Inferior parietal cortex (tissue), 1 donor: Measurements from ENCODE around the gene KIF3C.
"Not testable (repeated sequence)": the region's sequence is repeated elsewhere in the genome, so short reads cannot be mapped to it uniquely, and the experiment has no call there.

Experiments
- DNase-seq: peaks from one replicate; pipeline ENCODE4 v3.0.0-alpha.2; 2016; ENCODE audit errors: extremely low spot score

The KIF3C gene

GRCh38 chr2:25960920-25961319 is 21.4 kb downstream of the KIF3C start:
- DNase-seq: no peak

- DNase-seq: no peak
Observed at GRCh38 chr2:25960396-25960795, 21.9 kb downstream of the KIF3C start.

GRCh38 chr2:25958611-25959010 is 23.7 kb downstream of the KIF3C start:
- DNase-seq: not testable (repeated sequence)

GRCh38 chr2:25957743-25958142 is 24.6 kb downstream of the KIF3C start:
- DNase-seq: no peak

GRCh38 chr2:25955869-25956535 is 26.3 kb downstream of the KIF3C start:
- DNase-seq: no peak

- no peak for DNase-seq
Observed at GRCh38 chr2:25955036-25955435, 27.3 kb downstream of the KIF3C start.

- DNase-seq: no peak
Observed at GRCh38 chr2:25954199-25954752, 28.0 kb downstream of the KIF3C start.

- peak; percentile 94 for DNase-seq
Observed at GRCh38 chr2:25951071-25951547, 31.2 kb downstream of the KIF3C start.

GRCh38 chr2:25948437-25948836 is 33.9 kb downstream of the KIF3C start:
- DNase-seq: no peak

GRCh38 chr2:25941042-25941441 is 41.3 kb downstream of the KIF3C start:
- no peak for DNase-seq

- no peak for DNase-seq
Observed at GRCh38 chr2:25939257-25939668, 43.0 kb downstream of the KIF3C start.

- peak; percentile 37 for DNase-seq
Observed at GRCh38 chr2:25938345-25938744, 44.0 kb downstream of the KIF3C start.

GRCh38 chr2:25936889-25937545 is 45.3 kb downstream of the KIF3C start:
- DNase-seq: peak; percentile 41

GRCh38 chr2:25933622-25934021 is 48.7 kb downstream of the KIF3C start:
- no peak for DNase-seq

- DNase-seq: no peak
Observed at GRCh38 chr2:25929789-25930473, 52.4 kb downstream of the KIF3C start.

- no peak for DNase-seq
Observed at GRCh38 chr2:25928668-25929067, 53.6 kb downstream of the KIF3C start.

- no peak for DNase-seq
Observed at GRCh38 chr2:25926984-25927756, 55.1 kb downstream of the KIF3C start.

GRCh38 chr2:25922501-25922900 is 59.8 kb downstream of the KIF3C start:
- no peak for DNase-seq

GRCh38 chr2:25920786-25921415 is 61.4 kb downstream of the KIF3C start:
- no peak for DNase-seq

- DNase-seq: no peak
Observed at GRCh38 chr2:25920336-25920735, 62.0 kb downstream of the KIF3C start.

- no peak for DNase-seq
Observed at GRCh38 chr2:25917832-25918231, 64.5 kb downstream of the KIF3C start.
